H1 (cell line): ENCODE data around the gene DYNLL2. TPM values are rescaled to one million over a fixed set of nuclear protein-coding genes. Genes with fewer than 3 reads are reported as not detected.

ENCODE experiments used
- CTCF ChIA-PET: fragments of 300-600 bp; sonication (Branson Sonifier 250); formaldehyde crosslinking; loops from one replicate; lab custom pipeline; 2021; ENCODE audit not compliant: partially characterized antibody; lab: Charles Lee
- POLR2A ChIA-PET: fragments of 300-600 bp; sonication (Branson Sonifier 250); formaldehyde crosslinking; loops from one replicate; lab custom pipeline; 2021; ENCODE audit warnings: inconsistent platforms; ENCODE audit not compliant: partially characterized antibody; lab: Charles Lee
- DNase-seq, 2 experiments: peaks; one replicate each; pipeline versions ENCODE4 v3.0.0 to v3.0.0-alpha.2; 2010 to 2022; ENCODE audit warnings: low spot score in 2 of 2, low read depth in 1 of 2, mixed read lengths in 1 of 2
- FAIRE-seq: peaks from 2 replicates; lab custom pipeline; 2011; peaks lifted over from hg19 to GRCh38; lab: Jason Lieb, UNC
- H2AFZ ChIP-seq: 2 replicates; pipeline ENCODE4 v1.8.1; 2012; ENCODE audit warnings: low read length, inconsistent platforms
- H2AK5ac ChIP-seq: 2 replicates; pipeline ENCODE4 v1.6.1; 2013; ENCODE audit warnings: low read depth, low read length
- H2BK120ac ChIP-seq: replicated peaks from 2 replicates; pipeline ENCODE3; 2013; ENCODE audit warnings: low read depth, low read length, inconsistent platforms
- H2BK12ac ChIP-seq: 2 replicates; pipeline ENCODE4 v1.6.1; 2013; ENCODE audit warnings: low read depth, low read length
- H2BK15ac ChIP-seq: 2 replicates; pipeline ENCODE4 v1.6.1; 2013; ENCODE audit warnings: low read length
- H2BK20ac ChIP-seq: 2 replicates; pipeline ENCODE4 v1.6.1; 2013; ENCODE audit warnings: low read length
- H2BK5ac ChIP-seq: 2 replicates; pipeline ENCODE4 v1.6.1; 2013; ENCODE audit warnings: low read depth, low read length
- H3K14ac ChIP-seq: 2 replicates; pipeline ENCODE4 v1.6.1; 2013; ENCODE audit warnings: inconsistent platforms; ENCODE audit not compliant: insufficient read length
- H3K18ac ChIP-seq: 2 replicates; pipeline ENCODE4 v1.6.1; 2013; ENCODE audit warnings: low read length; ENCODE audit errors: extremely low read depth
- H3K23ac ChIP-seq: 2 replicates; pipeline ENCODE4 v1.6.1; 2013; ENCODE audit warnings: inconsistent platforms; ENCODE audit not compliant: insufficient read length
- H3K23me2 ChIP-seq: 2 replicates; pipeline ENCODE4 v1.6.1; 2013; ENCODE audit warnings: low read depth, low read length
- H3K27ac ChIP-seq: 2 replicates; pipeline ENCODE4 v1.6.1; 2011; ENCODE audit warnings: low read depth, low read length, inconsistent platforms
- H3K27me3 ChIP-seq, 4 experiments: replicated peaks in 1 of 4; 1 replicate in 1 of 4; 2 replicates in 3 of 4; pipeline versions ENCODE4 v1.6.1 to v1.8.1; 2011 to 2013; ENCODE audit warnings: low read length in 3 of 4, mild to moderate bottlenecking in 3 of 4, inconsistent platforms in 2 of 4, mixed read lengths in 2 of 4, moderate library complexity in 1 of 4; ENCODE audit not compliant: control insufficient read depth in 3 of 4, insufficient read depth in 3 of 4; ENCODE audit errors: extremely low read depth in 1 of 4
- H3K36me3 ChIP-seq, 4 experiments: 2 replicates each; pipeline versions ENCODE4 v1.6.1 to v1.8.1; 2011 to 2013; ENCODE audit warnings: mild to moderate bottlenecking in 4 of 4, low read length in 3 of 4, moderate library complexity in 2 of 4, control low read depth in 1 of 4, inconsistent platforms in 1 of 4; ENCODE audit not compliant: insufficient read depth in 4 of 4, control insufficient read depth in 2 of 4
- H3K4ac ChIP-seq: replicated peaks from 2 replicates; pipeline ENCODE3; 2013; ENCODE audit warnings: low read length, low read depth, mixed read lengths, inconsistent platforms; ENCODE audit not compliant: insufficient read length
- H3K4me1 ChIP-seq, 4 experiments: replicated peaks in 1 of 4; 1 replicate in 1 of 4; 2 replicates in 3 of 4; pipeline versions ENCODE4 v1.6.1 to v1.8.1; 2011 to 2013; ENCODE audit warnings: low read length in 3 of 4, inconsistent platforms in 2 of 4, mixed read lengths in 1 of 4; ENCODE audit not compliant: insufficient read depth in 4 of 4, control insufficient read depth in 3 of 4
- H3K4me2 ChIP-seq, 2 experiments: 2 replicates each; pipeline versions ENCODE4 v1.6.1 to v1.8.1; 2011 to 2013; ENCODE audit warnings: low read depth in 2 of 2, low read length in 2 of 2, control low read depth in 1 of 2, inconsistent platforms in 1 of 2, mild to moderate bottlenecking in 1 of 2; ENCODE audit not compliant: insufficient read depth in 1 of 2
- H3K4me3 ChIP-seq, 4 experiments: fragments of 200-600, 300-600 bp in 1 of 4; sonication (generic), shearing (Covaris generic), sonication (Bioruptor Twin) in 1 of 4; 2 replicates each; pipeline versions ENCODE4 v1.5.1 to v1.8.1; 2011 to 2016; ENCODE audit warnings: low read length in 4 of 4, low read depth in 3 of 4, control low read depth in 2 of 4, inconsistent platforms in 2 of 4, mild to moderate bottlenecking in 2 of 4, mixed read lengths in 1 of 4, moderate library complexity in 1 of 4; ENCODE audit not compliant: insufficient read depth in 2 of 4; ENCODE audit errors: extremely low read depth in 1 of 4
- H3K56ac ChIP-seq: replicated peaks from 2 replicates; pipeline ENCODE3; 2013; ENCODE audit warnings: low read depth, mild to moderate bottlenecking, mixed read lengths, low read length, inconsistent platforms; ENCODE audit not compliant: insufficient read length
- H3K79me1 ChIP-seq: 2 replicates; pipeline ENCODE4 v1.6.1; 2013; ENCODE audit warnings: low read depth, low read length, control low read depth
- H3K79me2 ChIP-seq, 2 experiments: 2 replicates each; pipeline versions ENCODE4 v1.6.1 to v1.8.1; 2012 to 2013; ENCODE audit warnings: low read length in 2 of 2, mild to moderate bottlenecking in 2 of 2, inconsistent platforms in 1 of 2; ENCODE audit not compliant: insufficient read depth in 2 of 2, control insufficient read depth in 1 of 2
- H3K9ac ChIP-seq, 4 experiments: replicated peaks in 1 of 4; 1 replicate in 1 of 4; 2 replicates in 3 of 4; pipeline versions ENCODE4 v1.6.1 to v1.8.1; 2011 to 2013; ENCODE audit warnings: low read depth in 3 of 4, low read length in 3 of 4, control low read depth in 2 of 4, mild to moderate bottlenecking in 2 of 4, moderate library complexity in 2 of 4, inconsistent platforms in 1 of 4; ENCODE audit errors: extremely low read depth in 1 of 4
- H3K9me3 ChIP-seq, 2 experiments: 2 replicates each; pipeline versions ENCODE4 v1.6.1 to v1.8.1; 2012 to 2013; ENCODE audit warnings: mild to moderate bottlenecking in 2 of 2, moderate library complexity in 2 of 2, control low read depth in 1 of 2, inconsistent platforms in 1 of 2, low read depth in 1 of 2, low read length in 1 of 2, mixed read lengths in 1 of 2; ENCODE audit not compliant: insufficient read depth in 2 of 2
- H4K20me1 ChIP-seq, 2 experiments: replicated peaks in 1 of 2; 2 replicates each; pipeline versions ENCODE3 to v1.8.1; 2011 to 2013; ENCODE audit warnings: inconsistent platforms in 2 of 2, low read length in 2 of 2, mild to moderate bottlenecking in 1 of 2; ENCODE audit not compliant: insufficient read depth in 2 of 2, control insufficient read depth in 1 of 2
- H4K5ac ChIP-seq: 2 replicates; pipeline ENCODE4 v1.6.1; 2013; ENCODE audit warnings: low read length, low read depth, mixed read lengths, inconsistent platforms; ENCODE audit not compliant: insufficient read length
- H4K8ac ChIP-seq: 2 replicates; pipeline ENCODE4 v1.8.0; 2013; ENCODE audit warnings: mild to moderate bottlenecking, moderate library complexity, low read length, inconsistent platforms; ENCODE audit not compliant: insufficient read depth; ENCODE audit errors: extremely low read depth
- H4K91ac ChIP-seq: replicated peaks from 2 replicates; pipeline ENCODE3; 2013; ENCODE audit warnings: low read length, mixed read lengths, inconsistent platforms; ENCODE audit not compliant: insufficient read length
- CBX5 ChIP-seq: fragments of 300-800, 300-1000 bp; sonication (generic); IDR thresholded peaks from 2 replicates; pipeline ENCODE4 v1.7.1; 2016; ENCODE audit warnings: antibody characterized with exemption, low read length, low read depth
- FOSL1 ChIP-seq: IDR thresholded peaks from 2 replicates; pipeline ENCODE4 v1.6.1; 2011; ENCODE audit warnings: mild to moderate bottlenecking, low read depth, low read length, moderate library complexity; ENCODE audit not compliant: insufficient read depth
- HDAC6 ChIP-seq: IDR thresholded peaks from one replicate; pipeline ENCODE4 v1.7.1; 2012; ENCODE audit warnings: low read depth, mild to moderate bottlenecking, inconsistent platforms, low read length, moderate library complexity
- RBBP5 ChIP-seq: IDR thresholded peaks from 2 replicates; pipeline ENCODE4 v1.7.1; 2012; ENCODE audit warnings: low read depth, mild to moderate bottlenecking, inconsistent platforms, low read length, moderate library complexity, borderline replicate concordance
- RNF2 ChIP-seq: fragments of 200-900, 300-1000 bp; sonication (generic); IDR thresholded peaks from 2 replicates; pipeline ENCODE4 v1.7.1; 2016; ENCODE audit warnings: borderline replicate concordance, low read depth, mild to moderate bottlenecking, antibody characterized with exemption, low read length; ENCODE audit not compliant: poor library complexity, severe bottlenecking; ENCODE audit errors: missing control alignments
- SP2 ChIP-seq: IDR thresholded peaks from 2 replicates; pipeline ENCODE4 v1.6.1; 2012; ENCODE audit warnings: mild to moderate bottlenecking, low read length, inconsistent platforms
- SRF ChIP-seq: IDR thresholded peaks from 2 replicates; pipeline ENCODE4 v1.6.1; 2011; ENCODE audit warnings: mild to moderate bottlenecking, low read depth, low read length, moderate library complexity
- TAF7 ChIP-seq: optimal IDR thresholded peaks from 2 replicates; pipeline ENCODE3; 2011; ENCODE audit warnings: low read depth, mild to moderate bottlenecking, inconsistent platforms, low read length, moderate library complexity, borderline replicate concordance
- WGBS, 2 experiments: shearing (Covaris generic) in 1 of 2; methylation state at CpG; one replicate each; pipeline versions ENCODE4 v1.1.6 to v1.1.7; 2013 to 2015; ENCODE audit warnings: low lambda C conversion rate in 2 of 2, mixed read lengths in 2 of 2, inconsistent platforms in 1 of 2, low coverage in 1 of 2, missing lambda C conversion rate in 1 of 2; ENCODE audit not compliant: insufficient replicate concordance in 2 of 2, insufficient coverage in 1 of 2, insufficient read length in 1 of 2; ENCODE audit errors: extremely low coverage in 1 of 2, missing lambda C conversion rate in 1 of 2; 5-methylcytosine and 5-hydroxymethylcytosine counted together
- polyA plus RNA-seq, 7 experiments: library from polyadenylated mRNA; depleted of rRNA in 3 of 7; stranded (reverse) in 5 of 7; unstranded in 2 of 7; fragments of >200 nt in 5 of 7; fragments of 200-250 nt in 2 of 7; gene quantifications; 1 replicate in 5 of 7; 2 replicates in 1 of 7; 4 replicates in 1 of 7; pipeline versions ENCODE4 v1.2.1 to v1.2.3, GENCODE V29; 2011 to 2013; ENCODE audit warnings: missing spikeins in 2 of 7, mixed read lengths in 2 of 7
- total RNA-seq: library from RNA; stranded (reverse); fragmentation: NEBNext Ultra II Directional; extraction: Animal tissue kit (Norgen Biotek cat#: 25700); gene quantifications from 2 replicates; pipeline ENCODE4 v1.2.1, GENCODE V29; 2021

DYNLL2 gene
- total and polyA plus RNA-seq, 2 of the 8 experiments (the other 6 are each of a cell fraction or from before 2014, with no cell fraction given) = 19.8 to 52.7 TPM

DNA sequence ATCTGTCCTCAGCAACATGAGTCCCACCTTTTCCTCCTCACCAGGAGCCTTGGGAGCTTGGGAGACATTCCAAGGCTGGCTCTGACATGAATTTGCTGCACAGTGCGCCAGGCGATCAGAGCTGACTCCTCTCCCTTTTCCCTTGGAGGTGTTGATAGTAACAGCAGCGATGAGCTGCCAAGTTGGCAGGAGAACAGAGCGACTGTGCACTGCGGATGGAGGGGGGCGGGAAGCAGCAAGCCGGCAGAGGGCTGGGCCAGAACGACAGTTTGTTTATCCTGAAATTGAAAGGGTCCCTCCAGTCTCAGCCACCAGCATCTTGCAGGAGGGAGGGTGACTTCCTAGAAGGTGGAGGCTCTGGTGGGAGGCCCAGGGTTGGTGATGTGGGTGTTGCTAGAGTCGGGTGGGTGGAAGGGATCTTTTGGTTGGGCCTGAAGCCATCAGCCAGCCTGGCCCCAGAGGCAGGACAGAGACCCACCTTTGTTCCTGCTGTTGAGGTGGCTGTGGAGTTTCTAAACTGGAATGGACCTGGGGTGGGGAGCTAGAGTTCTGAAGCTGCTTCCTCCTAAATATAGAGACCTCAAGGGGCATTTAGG lies 22.5 kb upstream of the DYNLL2 start:
- Histone ChIP-seq H3K36me3 (no peaks in the 10 kb centered on the region), H3K18ac (no peak overlapping the region), H3K56ac (no peak overlapping the region), H2BK5ac (no peak overlapping the region), H3K27ac (no peak overlapping the region), H2BK20ac (no peak overlapping the region), H3K4me3 (no peak overlapping the region), H3K4ac (no peak overlapping the region), H3K14ac (no peak overlapping the region), H2BK15ac (no peak overlapping the region), H3K23ac (no peak overlapping the region), H2AK5ac (no peak overlapping the region), H2BK120ac (no peak overlapping the region), H4K5ac (no peak overlapping the region), H3K23me2 (no peaks in the 10 kb centered on the region), H3K9me3 (no peaks in the 10 kb centered on the region), H4K8ac (peak overlapping the region; percentile 51), H3K79me1 (no peaks in the 10 kb centered on the region), H2AFZ (no peak overlapping the region), H2BK12ac (no peak overlapping the region), H4K91ac (no peak overlapping the region), H3K4me1 (peaks cover 0 to 2% (median 0%) of the 10 kb centered on the region in 4 experiments; a peak in 1 of 7 replicates), H3K4me2 (no peak overlapping the region), H3K79me2 (no peaks in the 10 kb centered on the region), H3K27me3 (no peaks in the 10 kb centered on the region), H3K9ac (no peak overlapping the region), H4K20me1 (no peaks in the 10 kb centered on the region)
- no peak for FAIRE-seq
- ChIA-PET CTCF (interaction anchor here (1.0 to 1.9 kb wide), 6 partner anchors 8 to 111 kb away, joined by 3 to 5 read pairs (median 4); no protein-coding TSS in a partner anchor), POLR2A (interaction anchor here (0.7 to 3.4 kb wide), 5 partner anchors 10 to 53 kb away, joined by 3 to 12 read pairs (median 4); partner anchors contain the start of gene SRSF1)
- no peak for DNase-seq
- 76% methylated on average over 8 of the region's 9 CpGs; no CpG with 5 or more reads in 1 of the 2 experiments for WGBS, 2 experiments
- no peak for TF ChIP-seq RNF2
- no peak for TF ChIP-seq TAF7
- no peak for TF ChIP-seq FOSL1
- TF ChIP-seq HDAC6 = no peak
- no peak for TF ChIP-seq SRF
- TF ChIP-seq SP2 = no peak
- TF ChIP-seq CBX5 = no peak
- no peak for TF ChIP-seq RBBP5
